Stimulated activated naive CD8-positive, alpha-beta T cell treated with anti-CD3 and anti-CD28 coated beads, Interleukin-15, Interleukin-2, amounts not matched to agents 100 ng/mL and 50 ng/mL, for 24 hours (primary cell): ENCODE measurements around the gene COPS7A.
"Not testable (repeated sequence)": the region's sequence is repeated elsewhere in the genome, so short reads cannot be mapped to it uniquely, and the experiment has no call there.

Experiments used
- H3K27ac Mint-ChIP-seq: one replicate; pipeline ENCODE4 v1.8.0; 2021; ENCODE audit warnings: mild to moderate bottlenecking, mixed read lengths
- H3K27me3 Mint-ChIP-seq: one replicate; pipeline ENCODE4 v1.8.0; 2021; ENCODE audit warnings: mixed read lengths
- H3K36me3 Mint-ChIP-seq: one replicate; pipeline ENCODE4 v1.8.0; 2021; ENCODE audit warnings: low read depth, mixed read lengths
- H3K4me1 Mint-ChIP-seq: one replicate; pipeline ENCODE4 v1.8.0; 2021; ENCODE audit warnings: low read depth, mixed read lengths
- H3K4me3 Mint-ChIP-seq: one replicate; pipeline ENCODE4 v1.8.0; 2021; ENCODE audit warnings: mild to moderate bottlenecking, mixed read lengths
- H3K9me3 Mint-ChIP-seq: one replicate; pipeline ENCODE4 v1.8.0; 2021; ENCODE audit warnings: mixed read lengths

The COPS7A gene

GRCh38 chr12:6698352-6699046 lies 25.3 kb upstream of the COPS7A start:
- H3K4me3 Mint-ChIP-seq = no peak overlapping the region
- H3K27ac Mint-ChIP-seq = no peak overlapping the region
- H3K27me3 Mint-ChIP-seq = peaks cover 43% of the 10 kb centered on the region
- H3K9me3 Mint-ChIP-seq = no peaks in the 10 kb centered on the region
- peaks cover 33% of the 10 kb centered on the region for H3K4me1 Mint-ChIP-seq
- H3K36me3 Mint-ChIP-seq = no peaks in the 10 kb centered on the region

- Mint-ChIP-seq H3K9me3 (no peaks in the 10 kb centered on the region), H3K4me3 (peak overlapping the region; percentile 44), H3K27me3 (peaks cover 50% of the 10 kb centered on the region), H3K36me3 (no peaks in the 10 kb centered on the region), H3K27ac (peak overlapping the region; percentile 42), H3K4me1 (peaks cover 33% of the 10 kb centered on the region)
Measured at GRCh38 chr12:6699259-6699988, 24.4 kb upstream of the COPS7A start.

GRCh38 chr12:6699989-6700645 lies 23.7 kb upstream of the COPS7A start:
- H3K36me3 Mint-ChIP-seq = no peaks in the 10 kb centered on the region
- no peaks in the 10 kb centered on the region for H3K9me3 Mint-ChIP-seq
- no peak overlapping the region for H3K27ac Mint-ChIP-seq
- peaks cover 33% of the 10 kb centered on the region for H3K4me1 Mint-ChIP-seq
- peaks cover 56% of the 10 kb centered on the region for H3K27me3 Mint-ChIP-seq
- peak overlapping the region; percentile 44 for H3K4me3 Mint-ChIP-seq

GRCh38 chr12:6700646-6701051 lies 23.2 kb upstream of the COPS7A start, which contains the start of gene PIANP:
PIANP (minus strand) TSS chr12:6700815; CDS start chr12:6698061, 2,754 bp downstream.
- no peak within 1 kb of the TSS for H3K27ac Mint-ChIP-seq
- peaks cover 59% of the 10 kb centered on the region for H3K27me3 Mint-ChIP-seq
- no peaks in the 10 kb centered on the region for H3K36me3 Mint-ChIP-seq
- H3K9me3 Mint-ChIP-seq = no peaks in the 10 kb centered on the region
- peaks cover 31% of the 10 kb centered on the region for H3K4me1 Mint-ChIP-seq
- H3K4me3 Mint-ChIP-seq = peak within 1 kb of the TSS; percentile 75

GRCh38 chr12:6701078-6701768 lies 22.6 kb upstream of the COPS7A start:
- Mint-ChIP-seq H3K4me3 (peak overlapping the region; percentile 75), H3K27me3 (peaks cover 59% of the 10 kb centered on the region), H3K9me3 (no peaks in the 10 kb centered on the region), H3K36me3 (no peaks in the 10 kb centered on the region), H3K27ac (no peak overlapping the region), H3K4me1 (peaks cover 26% of the 10 kb centered on the region)

GRCh38 chr12:6703631-6704030 lies 20.2 kb upstream of the COPS7A start:
- Mint-ChIP-seq H3K27me3 (peaks cover 55% of the 10 kb centered on the region), H3K36me3 (no peaks in the 10 kb centered on the region), H3K4me3 (no peak overlapping the region), H3K27ac (no peak overlapping the region), H3K9me3 (no peaks in the 10 kb centered on the region), H3K4me1 (peaks cover 19% of the 10 kb centered on the region)

GRCh38 chr12:6708351-6708750 lies 15.5 kb upstream of the COPS7A start:
- H3K27me3 Mint-ChIP-seq = peaks cover 24% of the 10 kb centered on the region
- H3K9me3 Mint-ChIP-seq, H3K4me1 Mint-ChIP-seq, H3K36me3 Mint-ChIP-seq, H3K4me3 Mint-ChIP-seq, H3K27ac Mint-ChIP-seq: not testable (repeated sequence)

- H3K27me3 Mint-ChIP-seq = peaks cover 20% of the 10 kb centered on the region
- no peaks in the 10 kb centered on the region for H3K9me3 Mint-ChIP-seq
- H3K36me3 Mint-ChIP-seq = no peaks in the 10 kb centered on the region
- H3K4me3 Mint-ChIP-seq = peak overlapping the region; percentile 64
- H3K4me1 Mint-ChIP-seq = peaks cover 6% of the 10 kb centered on the region
- H3K27ac Mint-ChIP-seq = peak overlapping the region; percentile 75
Measured at GRCh38 chr12:6708960-6709394, 14.9 kb upstream of the COPS7A start.

GRCh38 chr12:6716031-6716873 lies 7.6 kb upstream of the COPS7A start:
- H3K4me1 Mint-ChIP-seq, H3K4me3 Mint-ChIP-seq, H3K9me3 Mint-ChIP-seq, H3K27me3 Mint-ChIP-seq, H3K27ac Mint-ChIP-seq, H3K36me3 Mint-ChIP-seq: not testable (repeated sequence)

GRCh38 chr12:6716874-6717437 lies 6.9 kb upstream of the COPS7A start:
- H3K27me3 Mint-ChIP-seq = peaks cover 3% of the 10 kb centered on the region
- H3K27ac Mint-ChIP-seq = no peak overlapping the region
- no peak overlapping the region for H3K4me3 Mint-ChIP-seq
- H3K9me3 Mint-ChIP-seq = no peaks in the 10 kb centered on the region
- H3K36me3 Mint-ChIP-seq = no peaks in the 10 kb centered on the region
- H3K4me1 Mint-ChIP-seq = no peaks in the 10 kb centered on the region

GRCh38 chr12:6722863-6723262 lies 983 bp upstream of the COPS7A start:
- H3K4me3 Mint-ChIP-seq = peak overlapping the region; percentile 88
- H3K27ac Mint-ChIP-seq = no peak overlapping the region
- peaks cover 14% of the 10 kb centered on the region for H3K36me3 Mint-ChIP-seq
- no peaks in the 10 kb centered on the region for H3K9me3 Mint-ChIP-seq
- peaks cover 31% of the 10 kb centered on the region for H3K4me1 Mint-ChIP-seq
- H3K27me3 Mint-ChIP-seq = no peaks in the 10 kb centered on the region

- H3K36me3 Mint-ChIP-seq = peaks cover 27% of the 10 kb centered on the region
Measured at GRCh38 chr12:6724409-6724797, 557 bp downstream of the COPS7A start.

GRCh38 chr12:6725350-6725749 lies 1.5 kb downstream of the COPS7A start:
- Mint-ChIP-seq H3K4me3 (peak overlapping the region; percentile 88), H3K36me3 (peaks cover 37% of the 10 kb centered on the region), H3K9me3 (no peaks in the 10 kb centered on the region), H3K27me3 (no peaks in the 10 kb centered on the region), H3K27ac (peak overlapping the region; percentile 69), H3K4me1 (peaks cover 31% of the 10 kb centered on the region)

More at GRCh38 chr12:6724409-6724797, 557 bp downstream of the COPS7A start:
- Mint-ChIP-seq H3K4me3 (peak overlapping the region; percentile 88), H3K4me1 (peaks cover 31% of the 10 kb centered on the region), H3K27me3 (no peaks in the 10 kb centered on the region), H3K9me3 (no peaks in the 10 kb centered on the region), H3K27ac (peak overlapping the region; percentile 91)

- Mint-ChIP-seq H3K27me3 (no peaks in the 10 kb centered on the region), H3K4me3 (no peak overlapping the region), H3K4me1 (peaks cover 17% of the 10 kb centered on the region), H3K36me3 (peaks cover 51% of the 10 kb centered on the region), H3K27ac (no peak overlapping the region), H3K9me3 (no peaks in the 10 kb centered on the region)
Measured at GRCh38 chr12:6729186-6729585, 5.3 kb downstream of the COPS7A start.
